T-helper 1 cell treated with Interleukin-12 subunit alpha and Interleukin-12 subunit beta and Interleukin-4 antibody, amounts not matched to agents 30 μg/mL and 1 μg/mL, for 36 hours (primary cell): ENCODE measurements around the gene TCF12.

Source experiments
- H3K27ac Mint-ChIP-seq: one replicate; pipeline ENCODE4 v1.8.0; 2021; ENCODE audit warnings: mild to moderate bottlenecking, mixed read lengths
- H3K27me3 Mint-ChIP-seq: one replicate; pipeline ENCODE4 v1.8.0; 2021; ENCODE audit warnings: low read depth, mixed read lengths
- H3K36me3 Mint-ChIP-seq: one replicate; pipeline ENCODE4 v1.8.0; 2021; ENCODE audit warnings: low read depth, mixed read lengths
- H3K4me1 Mint-ChIP-seq: one replicate; pipeline ENCODE4 v1.8.0; 2021; ENCODE audit warnings: low read depth, mixed read lengths
- H3K4me3 Mint-ChIP-seq: one replicate; pipeline ENCODE4 v1.8.0; 2021; ENCODE audit warnings: mild to moderate bottlenecking, moderate library complexity, mixed read lengths
- H3K9me3 Mint-ChIP-seq: one replicate; pipeline ENCODE4 v1.8.0; 2021; ENCODE audit warnings: mixed read lengths

The TCF12 gene

DNA sequence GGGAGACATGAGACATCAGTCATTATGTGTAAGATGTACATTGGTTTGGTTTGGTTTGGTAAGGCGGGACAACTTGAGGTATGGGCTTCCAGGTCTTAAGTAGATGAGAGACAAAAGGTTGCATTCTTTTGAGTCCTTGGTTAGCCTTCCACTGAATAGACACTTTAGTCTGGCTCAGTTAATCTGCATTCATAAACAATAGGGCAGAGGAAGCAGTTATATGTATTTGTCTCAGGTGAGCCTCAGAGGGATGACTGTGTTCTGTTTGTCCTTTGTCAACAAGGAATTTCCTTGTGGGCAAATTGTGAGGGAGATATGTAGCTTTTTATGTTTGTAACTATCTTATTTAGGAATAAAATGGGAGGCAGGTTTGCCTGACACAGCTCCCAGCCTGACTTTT, 50.4 kb downstream of the TCF12 start:
- H3K27me3 Mint-ChIP-seq, result no peaks in the 10 kb centered on the region
- peaks cover 26% of the 10 kb centered on the region for H3K4me1 Mint-ChIP-seq
- no peak overlapping the region for H3K4me3 Mint-ChIP-seq
- no peak overlapping the region for H3K27ac Mint-ChIP-seq
- no peaks in the 10 kb centered on the region for H3K36me3 Mint-ChIP-seq
- H3K9me3 Mint-ChIP-seq, result no peaks in the 10 kb centered on the region

DNA sequence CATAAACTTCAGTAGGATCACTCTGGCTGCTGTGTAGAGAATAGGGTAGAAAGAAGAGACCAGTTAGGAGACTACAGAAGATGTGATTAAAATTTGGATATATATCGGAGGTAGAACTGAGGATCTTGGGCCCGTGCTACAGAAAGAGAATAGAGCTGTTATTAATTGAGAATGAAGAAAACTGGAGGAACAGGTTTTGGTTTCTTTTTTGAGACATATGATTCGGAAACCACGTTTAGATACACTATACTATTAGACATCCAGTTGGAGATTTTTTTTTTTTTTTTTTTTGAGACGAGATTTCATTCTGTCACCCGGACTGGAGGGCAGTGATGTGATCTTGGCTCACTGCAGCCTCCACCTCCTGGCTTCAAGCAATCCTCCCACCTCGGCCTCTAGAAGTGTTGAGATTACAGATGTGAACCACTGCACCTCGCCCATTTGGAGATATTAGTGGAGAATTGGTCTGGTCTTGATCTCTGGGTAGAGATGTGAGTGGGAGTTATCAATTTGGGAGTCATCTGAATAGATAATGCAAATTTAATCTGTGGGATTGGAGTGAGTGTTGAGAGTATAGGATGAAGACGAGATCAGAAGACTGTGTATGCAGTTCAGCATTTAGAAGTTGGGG, 50.9 kb downstream of the TCF12 start:
- H3K36me3 Mint-ChIP-seq, result no peaks in the 10 kb centered on the region
- no peak overlapping the region for H3K27ac Mint-ChIP-seq
- no peaks in the 10 kb centered on the region for H3K27me3 Mint-ChIP-seq
- H3K9me3 Mint-ChIP-seq, result no peaks in the 10 kb centered on the region
- H3K4me1 Mint-ChIP-seq, result peaks cover 27% of the 10 kb centered on the region
- no peak overlapping the region for H3K4me3 Mint-ChIP-seq

DNA sequence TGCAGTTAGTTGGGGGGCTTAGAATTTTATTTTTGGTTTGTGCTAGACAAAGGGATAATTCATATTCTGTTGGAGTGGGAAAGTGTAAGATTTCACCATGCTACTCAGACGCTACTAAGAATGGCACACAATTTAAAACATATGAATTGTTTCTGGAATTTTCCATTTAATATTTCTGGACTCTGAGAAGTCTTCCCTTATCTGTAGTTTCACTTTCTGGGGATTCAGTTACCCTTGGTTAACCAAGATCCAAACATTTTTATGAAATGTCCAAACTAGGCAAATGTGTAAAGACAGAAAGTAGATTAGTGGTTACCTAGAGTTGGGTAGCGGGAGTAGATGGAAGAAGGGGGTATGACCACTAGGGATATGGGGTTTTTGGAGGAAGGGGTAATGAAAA, 53.1 kb downstream of the TCF12 start:
- peaks cover 27% of the 10 kb centered on the region for H3K4me1 Mint-ChIP-seq

DNA sequence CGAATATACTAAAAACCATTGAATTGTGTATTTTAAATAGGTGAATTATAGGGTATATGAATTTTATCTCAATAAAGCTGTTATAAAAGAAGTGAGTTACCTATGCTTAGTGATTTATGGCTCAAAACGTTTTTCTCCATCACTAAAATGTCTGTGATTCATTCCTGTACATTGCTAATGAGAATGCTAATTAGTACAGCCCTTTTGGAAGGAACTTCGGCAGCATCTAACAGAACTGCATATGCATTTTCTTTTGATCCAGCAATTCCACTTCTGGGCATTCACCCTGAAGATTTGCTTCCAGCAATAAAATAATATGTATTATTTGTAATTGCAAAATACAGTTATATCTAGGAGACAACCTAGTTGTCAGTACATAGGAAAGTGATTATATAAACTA, 53.6 kb downstream of the TCF12 start:
- Mint-ChIP-seq H3K9me3 (no peaks in the 10 kb centered on the region), H3K4me3 (no peak overlapping the region), H3K27ac (no peak overlapping the region), H3K4me1 (peaks cover 27% of the 10 kb centered on the region), H3K36me3 (peaks cover 1% of the 10 kb centered on the region), H3K27me3 (no peaks in the 10 kb centered on the region)

More for the DNA sequence above, 53.1 kb downstream of the TCF12 start:
- Mint-ChIP-seq H3K27ac (no peak overlapping the region), H3K4me3 (no peak overlapping the region), H3K36me3 (peaks cover 1% of the 10 kb centered on the region), H3K9me3 (no peaks in the 10 kb centered on the region), H3K27me3 (no peaks in the 10 kb centered on the region)

DNA sequence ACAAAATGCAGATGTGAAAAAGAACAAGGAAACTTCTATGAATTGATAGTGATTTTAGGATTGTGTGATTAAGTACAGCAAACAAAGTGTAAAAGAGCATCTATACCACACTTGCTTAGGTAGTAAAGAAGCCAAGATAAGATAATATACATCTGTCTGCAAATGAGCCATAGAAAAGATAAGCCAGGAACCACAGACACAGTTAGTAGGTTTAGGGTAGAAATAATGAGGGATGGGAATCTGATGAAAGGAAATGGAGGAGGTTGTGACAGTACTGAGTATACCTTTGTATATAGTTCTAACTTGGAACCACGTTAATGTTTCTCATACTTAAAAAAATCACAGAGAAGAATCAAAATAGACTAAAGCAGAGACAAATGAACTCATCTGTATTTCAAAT, 54.0 kb downstream of the TCF12 start:
- Mint-ChIP-seq H3K27ac (no peak overlapping the region), H3K4me1 (peaks cover 27% of the 10 kb centered on the region)

DNA sequence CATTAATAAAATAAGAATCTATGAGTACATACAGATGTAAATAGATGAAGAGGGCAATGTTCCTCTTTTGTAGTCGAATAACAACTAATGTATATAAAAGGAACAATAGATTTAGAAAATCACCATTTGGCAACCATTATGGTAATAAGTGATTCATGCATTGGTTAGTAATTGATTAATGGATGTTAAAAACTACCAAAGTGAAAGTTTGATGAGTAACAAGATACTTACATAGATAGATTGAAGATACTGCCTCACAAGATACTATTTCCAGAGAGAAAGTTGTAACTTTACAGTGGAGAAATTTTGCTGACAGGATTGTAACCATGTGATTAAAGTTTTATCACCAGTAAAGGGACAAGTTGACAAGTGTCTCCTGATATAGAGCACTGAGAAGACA, 55.0 kb downstream of the TCF12 start:
- H3K36me3 Mint-ChIP-seq, result peaks cover 1% of the 10 kb centered on the region

More for the DNA sequence above, 54.0 kb downstream of the TCF12 start:
- H3K4me3 Mint-ChIP-seq, result no peak overlapping the region
- H3K9me3 Mint-ChIP-seq, result no peaks in the 10 kb centered on the region
- H3K27me3 Mint-ChIP-seq, result no peaks in the 10 kb centered on the region
- peaks cover 1% of the 10 kb centered on the region for H3K36me3 Mint-ChIP-seq

DNA sequence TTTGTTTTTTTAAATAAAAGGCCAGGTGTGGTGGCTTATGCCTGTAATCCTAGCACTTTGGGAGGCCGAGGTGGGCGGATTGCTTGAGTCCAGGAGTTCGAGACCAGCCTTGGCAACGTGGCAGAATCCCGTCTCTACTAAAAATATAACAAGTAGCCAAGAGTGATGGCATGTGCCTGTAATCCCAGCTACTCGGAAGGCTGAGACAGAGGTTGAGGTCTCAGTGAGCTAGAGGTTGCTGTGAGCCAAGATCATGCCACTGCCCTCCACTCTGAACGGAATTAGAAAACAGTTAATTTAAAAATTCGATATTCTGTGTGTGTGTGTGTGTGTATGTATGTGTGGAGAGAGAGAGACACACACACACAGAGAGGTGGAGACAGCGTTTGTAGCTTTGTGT, 58.8 kb downstream of the TCF12 start:
- Mint-ChIP-seq H3K27ac (no peak overlapping the region), H3K9me3 (no peaks in the 10 kb centered on the region), H3K36me3 (peaks cover 1% of the 10 kb centered on the region), H3K27me3 (no peaks in the 10 kb centered on the region), H3K4me3 (no peak overlapping the region), H3K4me1 (peaks cover 20% of the 10 kb centered on the region)

More for the DNA sequence above, 55.0 kb downstream of the TCF12 start:
- Mint-ChIP-seq H3K4me3 (no peak overlapping the region), H3K4me1 (peaks cover 26% of the 10 kb centered on the region), H3K9me3 (no peaks in the 10 kb centered on the region), H3K27ac (no peak overlapping the region), H3K27me3 (no peaks in the 10 kb centered on the region)

DNA sequence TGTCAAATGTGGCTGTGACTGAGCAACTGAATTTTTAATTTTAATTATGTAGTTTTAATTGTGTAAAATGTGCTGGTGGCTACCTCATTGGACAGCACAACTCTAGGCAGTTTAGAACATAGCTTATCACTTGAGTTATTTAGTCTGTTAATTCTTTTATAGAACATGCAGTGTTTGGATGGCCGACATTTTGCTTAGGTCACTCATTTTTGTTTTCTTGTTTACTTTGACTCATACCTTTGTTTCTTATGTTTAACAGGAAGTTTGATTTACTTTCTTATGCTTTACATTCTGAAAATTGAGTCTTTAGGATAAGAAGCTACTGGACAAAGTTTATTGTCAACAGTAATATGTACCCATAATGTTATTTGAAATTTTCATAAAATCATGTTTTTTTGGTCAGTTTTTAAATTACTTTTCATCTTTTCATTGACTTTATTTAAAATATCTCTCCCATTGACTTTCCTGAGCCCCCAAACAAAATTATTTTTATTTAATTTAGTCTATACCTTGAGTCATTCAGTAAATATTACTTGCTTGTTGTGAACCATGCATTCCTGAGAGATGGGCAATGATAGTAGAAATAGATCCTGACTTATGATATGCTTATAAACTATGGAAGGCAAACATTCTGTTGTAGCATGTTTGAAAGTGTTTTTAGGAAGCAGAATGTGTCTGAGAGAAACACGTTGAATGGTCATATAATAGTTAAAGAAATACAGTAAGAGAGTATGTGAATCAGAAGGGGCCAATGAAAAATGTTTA, 60.6 kb downstream of the TCF12 start:
- no peaks in the 10 kb centered on the region for H3K27me3 Mint-ChIP-seq
- H3K36me3 Mint-ChIP-seq, result peaks cover 1% of the 10 kb centered on the region
- no peaks in the 10 kb centered on the region for H3K9me3 Mint-ChIP-seq
- H3K4me1 Mint-ChIP-seq, result peaks cover 14% of the 10 kb centered on the region
- no peak overlapping the region for H3K27ac Mint-ChIP-seq
- H3K4me3 Mint-ChIP-seq, result no peak overlapping the region

DNA sequence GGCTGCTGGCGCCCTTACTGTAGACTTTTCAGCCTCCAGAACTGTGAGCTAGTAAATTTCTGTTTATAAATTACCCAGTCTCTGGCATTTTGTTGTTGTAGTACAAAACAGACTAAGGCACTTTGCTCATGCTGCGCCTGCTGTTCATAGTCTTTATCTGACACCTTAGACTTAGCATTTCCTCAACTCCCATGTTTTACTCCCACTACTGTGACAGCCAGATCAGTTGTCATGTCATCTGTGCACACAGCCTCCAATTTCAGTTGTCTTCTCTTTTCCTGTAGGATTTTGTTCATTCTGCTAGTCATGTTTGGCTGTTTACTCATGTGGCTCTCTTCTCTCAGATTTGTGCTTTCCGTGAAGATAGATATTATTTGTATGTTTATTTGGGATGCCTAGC, 62.0 kb downstream of the TCF12 start:
- Mint-ChIP-seq H3K36me3 (peaks cover 1% of the 10 kb centered on the region), H3K9me3 (no peaks in the 10 kb centered on the region), H3K27ac (no peak overlapping the region), H3K4me3 (no peak overlapping the region), H3K4me1 (peaks cover 21% of the 10 kb centered on the region), H3K27me3 (no peaks in the 10 kb centered on the region)

DNA sequence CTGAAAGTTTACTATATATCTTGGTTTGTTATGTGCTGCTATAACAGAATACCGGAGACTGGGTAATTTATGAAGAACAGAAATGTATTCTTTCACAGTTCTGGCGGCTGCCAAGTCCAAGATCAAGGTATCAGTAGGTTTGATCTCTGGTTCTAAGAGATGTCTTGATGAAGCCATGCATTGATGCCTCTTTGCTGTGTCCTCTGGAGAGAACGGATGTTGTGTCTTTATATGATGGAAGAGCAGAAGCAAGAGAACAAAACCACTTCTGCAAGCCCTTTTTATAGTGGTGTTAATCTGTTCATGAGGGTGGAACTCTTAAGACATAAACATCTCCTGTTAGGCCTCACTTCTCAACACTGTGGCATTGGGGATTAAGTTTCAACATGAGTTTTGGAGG, 62.7 kb downstream of the TCF12 start:
- Mint-ChIP-seq H3K4me3 (no peak overlapping the region), H3K4me1 (peaks cover 24% of the 10 kb centered on the region), H3K9me3 (no peaks in the 10 kb centered on the region), H3K36me3 (no peaks in the 10 kb centered on the region), H3K27me3 (no peaks in the 10 kb centered on the region), H3K27ac (no peak overlapping the region)

DNA sequence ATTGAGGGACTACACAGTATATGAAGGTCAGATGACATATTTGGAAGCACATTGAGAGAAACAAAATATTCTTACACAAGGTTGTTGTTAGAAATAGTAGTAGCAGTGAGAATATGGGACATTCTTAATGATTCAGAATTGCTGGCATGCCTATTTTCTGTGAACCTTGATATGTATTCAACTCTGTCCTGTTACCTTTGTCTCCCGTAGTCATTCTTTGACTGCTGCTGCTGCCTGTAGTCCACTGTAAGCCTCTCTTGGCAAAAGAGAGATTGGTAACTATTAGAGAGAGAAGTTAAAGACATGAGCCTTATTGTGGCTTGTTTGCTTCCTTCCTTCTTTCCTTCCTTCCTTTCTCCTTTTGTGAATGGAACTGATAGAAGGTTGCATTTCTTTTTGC, 64.5 kb downstream of the TCF12 start:
- Mint-ChIP-seq H3K27ac (no peak overlapping the region), H3K27me3 (no peaks in the 10 kb centered on the region), H3K36me3 (no peaks in the 10 kb centered on the region), H3K4me1 (peaks cover 22% of the 10 kb centered on the region), H3K4me3 (no peak overlapping the region), H3K9me3 (no peaks in the 10 kb centered on the region)

DNA sequence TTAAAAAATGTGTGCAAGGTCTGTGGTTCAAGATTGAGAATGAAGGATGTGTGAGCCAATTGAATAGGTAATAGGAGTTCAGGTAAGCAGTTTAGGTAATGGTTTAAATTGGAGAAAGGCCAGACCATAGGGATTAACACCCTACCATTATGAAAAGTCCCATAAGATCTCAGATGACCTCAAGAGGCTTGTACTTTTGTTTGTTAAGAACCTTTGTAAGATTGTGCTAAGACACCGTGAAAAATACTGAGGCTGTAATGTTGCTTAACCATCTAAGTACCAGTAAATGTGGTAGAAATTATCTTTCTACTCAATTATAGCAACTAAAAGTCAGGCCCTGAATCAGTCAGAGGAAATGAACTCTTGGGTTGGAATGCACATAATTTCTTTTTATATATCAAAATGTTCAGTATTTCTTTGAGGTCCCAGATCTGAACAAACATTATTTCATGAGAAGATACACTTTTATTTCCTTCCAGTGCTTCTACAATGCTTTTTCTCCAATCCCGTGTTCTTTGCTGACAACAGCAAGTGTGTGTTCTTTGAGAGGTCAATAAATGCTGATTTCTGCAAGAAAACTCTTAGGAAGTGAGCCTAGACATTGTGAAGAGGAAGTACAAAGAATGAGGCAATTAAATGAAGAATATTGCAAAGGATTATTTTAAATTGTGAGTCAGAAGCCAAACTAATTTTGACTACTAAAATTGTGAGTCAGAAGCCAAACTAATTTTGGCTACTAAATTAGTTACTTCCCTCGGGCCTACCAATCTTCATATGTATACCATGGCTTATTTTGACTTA, 66.4 kb downstream of the TCF12 start:
- Mint-ChIP-seq H3K36me3 (no peaks in the 10 kb centered on the region), H3K27me3 (no peaks in the 10 kb centered on the region), H3K27ac (peak overlapping the region; percentile 32), H3K4me3 (no peak overlapping the region), H3K4me1 (peaks cover 27% of the 10 kb centered on the region), H3K9me3 (no peaks in the 10 kb centered on the region)

DNA sequence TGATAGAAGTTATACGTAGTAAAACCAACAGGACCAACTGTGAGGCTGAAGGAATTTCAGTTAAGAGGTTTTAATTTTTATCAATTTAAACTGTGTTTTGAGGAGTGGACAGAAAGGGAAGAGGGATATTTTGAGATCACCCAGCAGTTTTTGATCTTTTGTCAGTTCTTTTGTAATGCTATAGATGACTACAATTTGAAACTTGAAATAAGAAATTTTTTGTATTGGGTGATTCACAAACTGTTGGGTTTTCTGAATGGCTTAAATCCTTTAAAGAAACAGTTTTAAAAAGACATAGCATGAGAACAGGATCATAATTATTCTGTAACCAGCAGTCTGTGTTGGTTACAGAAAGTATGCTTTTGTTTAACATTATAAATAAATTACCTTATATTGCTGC, 67.4 kb downstream of the TCF12 start:
- Mint-ChIP-seq H3K27ac (no peak overlapping the region), H3K4me1 (peaks cover 31% of the 10 kb centered on the region), H3K4me3 (no peak overlapping the region), H3K9me3 (no peaks in the 10 kb centered on the region), H3K27me3 (no peaks in the 10 kb centered on the region), H3K36me3 (no peaks in the 10 kb centered on the region)

DNA sequence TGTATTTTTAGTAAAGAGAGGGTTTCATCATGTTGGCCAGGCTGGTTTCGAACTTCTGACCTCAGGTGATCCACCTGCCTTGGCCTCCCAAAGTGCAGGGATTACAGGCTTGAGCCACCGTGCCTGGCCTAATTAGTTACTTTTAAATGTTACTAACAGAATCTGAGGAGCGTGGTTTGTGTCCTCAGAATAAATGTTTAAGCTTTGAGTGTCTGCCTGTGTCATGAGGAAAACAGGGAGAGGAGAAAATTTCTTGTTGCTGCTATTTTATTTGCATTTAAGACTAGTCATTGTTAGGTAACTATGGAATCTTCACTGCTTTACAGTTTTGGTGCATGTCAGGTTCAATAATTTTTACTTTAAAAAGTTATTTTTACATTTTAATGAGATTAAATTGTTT, 68.8 kb downstream of the TCF12 start:
- H3K36me3 Mint-ChIP-seq, result peaks cover 2% of the 10 kb centered on the region
- no peak overlapping the region for H3K27ac Mint-ChIP-seq
- H3K4me3 Mint-ChIP-seq, result no peak overlapping the region
- no peaks in the 10 kb centered on the region for H3K9me3 Mint-ChIP-seq
- H3K4me1 Mint-ChIP-seq, result peaks cover 26% of the 10 kb centered on the region
- no peaks in the 10 kb centered on the region for H3K27me3 Mint-ChIP-seq

DNA sequence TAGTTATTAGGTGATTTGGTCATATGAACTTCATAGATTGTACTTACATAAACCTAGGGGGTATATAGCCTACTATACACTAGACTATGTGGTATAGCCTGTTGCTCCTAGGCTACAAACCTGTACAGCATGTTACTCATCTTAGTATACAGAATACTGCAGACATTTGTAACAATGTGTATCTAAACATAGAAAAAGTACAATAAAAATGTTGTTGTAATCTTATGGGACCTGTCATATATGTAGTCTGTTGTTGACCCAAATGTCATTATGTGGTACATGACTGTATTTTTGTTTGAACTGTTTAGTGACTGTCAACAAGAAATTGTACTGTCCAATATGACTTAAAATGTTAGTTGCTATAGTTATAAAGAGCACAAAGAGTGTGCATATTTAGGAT, 69.8 kb downstream of the TCF12 start:
- Mint-ChIP-seq H3K36me3 (peaks cover 8% of the 10 kb centered on the region), H3K4me3 (no peak overlapping the region), H3K4me1 (peaks cover 25% of the 10 kb centered on the region), H3K27me3 (no peaks in the 10 kb centered on the region), H3K9me3 (no peaks in the 10 kb centered on the region), H3K27ac (no peak overlapping the region)
